ENCODE results near the gene CFAP65.

CFAP65 gene

DNA sequence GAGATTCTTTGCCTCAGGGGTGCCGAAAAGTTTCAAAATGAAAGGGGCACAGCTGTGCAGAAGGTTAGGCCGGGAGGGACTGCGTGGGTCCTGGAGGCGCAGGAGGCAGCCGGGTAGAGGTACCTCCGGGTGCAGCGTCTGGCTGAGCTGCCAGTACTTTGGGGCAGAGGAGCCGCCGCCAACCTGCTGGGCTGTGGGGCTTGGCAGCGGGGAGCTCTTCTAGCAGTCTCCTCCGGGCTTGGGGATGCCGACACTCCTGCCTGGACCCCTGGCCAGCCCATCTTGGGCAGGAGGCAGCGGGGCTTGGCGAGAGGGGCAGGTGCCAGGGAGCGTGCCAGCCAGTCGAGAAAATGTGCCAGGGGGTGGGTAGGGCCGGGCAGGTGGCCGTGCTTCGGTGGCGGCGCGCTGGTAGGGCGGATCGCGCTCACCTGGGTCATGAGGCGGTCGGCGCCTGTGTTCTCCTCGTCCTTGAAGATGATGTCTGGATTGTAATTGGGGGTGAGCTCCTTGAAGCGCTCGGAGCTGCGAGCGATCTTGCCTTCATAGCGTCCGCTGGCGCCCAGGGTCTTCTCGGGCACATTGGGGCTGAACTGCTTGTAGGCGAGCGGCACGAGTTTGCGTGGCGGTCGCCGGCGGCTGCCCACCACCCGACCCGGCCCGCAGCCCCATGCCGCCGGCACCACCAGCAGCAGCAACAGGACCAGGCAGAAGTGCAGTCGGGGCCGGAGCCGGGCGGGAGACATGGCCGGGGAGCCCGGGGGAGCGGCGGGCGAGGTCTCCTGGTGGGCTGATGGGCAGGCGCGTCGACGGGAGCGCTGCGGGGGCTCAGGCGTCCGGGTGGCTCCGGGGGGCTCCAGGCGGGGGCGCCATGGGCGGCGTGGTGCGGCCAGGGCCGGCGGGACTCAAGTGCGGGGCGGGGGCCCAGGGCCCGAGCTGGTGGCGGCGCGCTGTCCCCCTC is 18.7 kb upstream of the CFAP65 start:
- WGBS, 2 experiments (ENCODE audit: insufficient coverage in 2 of 2) = 5 to 8% methylated on average over 47 to 60 of the region's 81 CpGs
- Histone ChIP-seq H3K36me3 (ENCODE audit: control insufficient read depth, insufficient read depth, low read length) (no peaks in the 10 kb centered on the region), H3K4me1 (ENCODE audit: control insufficient read depth, insufficient read depth, low read length, poor library complexity, severe bottlenecking) (peaks cover 12% of the 10 kb centered on the region), H3K4me3 (ENCODE audit: extremely low read depth, insufficient read depth, low read length, poor library complexity, severe bottlenecking) (no peak overlapping the region), H3K9me3 (ENCODE audit: control insufficient read depth, low read length) (no peaks in the 10 kb centered on the region), H3K27ac (ENCODE audit: low read depth, low read length, severe bottlenecking) (no peak overlapping the region)

DNA sequence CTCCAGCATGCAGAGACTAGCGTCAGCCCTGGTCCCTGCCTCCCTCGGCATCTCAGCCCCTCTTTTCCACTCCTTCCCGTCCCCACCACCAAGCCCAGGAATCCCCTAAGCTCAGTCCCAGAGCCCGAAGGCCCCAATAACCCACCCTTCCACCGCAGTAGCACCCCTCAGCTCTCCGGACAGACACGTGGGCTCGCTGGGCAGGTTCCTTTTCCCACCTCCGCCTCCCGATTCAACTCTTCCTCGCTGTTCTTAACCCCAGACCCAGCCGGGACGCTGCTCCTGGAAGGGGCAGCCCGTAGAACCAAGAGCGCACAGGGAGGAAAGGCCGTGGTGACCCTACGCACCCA is 18.0 kb upstream of the CFAP65 start:
- Histone ChIP-seq H3K36me3 (ENCODE audit: control insufficient read depth, insufficient read depth, low read length) (no peaks in the 10 kb centered on the region), H3K4me1 (ENCODE audit: control insufficient read depth, insufficient read depth, low read length, poor library complexity, severe bottlenecking) (peaks cover 12% of the 10 kb centered on the region), H3K4me3 (ENCODE audit: extremely low read depth, insufficient read depth, low read length, poor library complexity, severe bottlenecking) (no peak overlapping the region), H3K27ac (ENCODE audit: low read depth, low read length, severe bottlenecking) (no peak overlapping the region), H3K9me3 (ENCODE audit: control insufficient read depth, low read length) (no peaks in the 10 kb centered on the region)
- 11 to 14% methylated on average over 14 to 15 of the region's 17 CpGs for WGBS, 2 experiments (ENCODE audit: insufficient coverage in 2 of 2)

DNA sequence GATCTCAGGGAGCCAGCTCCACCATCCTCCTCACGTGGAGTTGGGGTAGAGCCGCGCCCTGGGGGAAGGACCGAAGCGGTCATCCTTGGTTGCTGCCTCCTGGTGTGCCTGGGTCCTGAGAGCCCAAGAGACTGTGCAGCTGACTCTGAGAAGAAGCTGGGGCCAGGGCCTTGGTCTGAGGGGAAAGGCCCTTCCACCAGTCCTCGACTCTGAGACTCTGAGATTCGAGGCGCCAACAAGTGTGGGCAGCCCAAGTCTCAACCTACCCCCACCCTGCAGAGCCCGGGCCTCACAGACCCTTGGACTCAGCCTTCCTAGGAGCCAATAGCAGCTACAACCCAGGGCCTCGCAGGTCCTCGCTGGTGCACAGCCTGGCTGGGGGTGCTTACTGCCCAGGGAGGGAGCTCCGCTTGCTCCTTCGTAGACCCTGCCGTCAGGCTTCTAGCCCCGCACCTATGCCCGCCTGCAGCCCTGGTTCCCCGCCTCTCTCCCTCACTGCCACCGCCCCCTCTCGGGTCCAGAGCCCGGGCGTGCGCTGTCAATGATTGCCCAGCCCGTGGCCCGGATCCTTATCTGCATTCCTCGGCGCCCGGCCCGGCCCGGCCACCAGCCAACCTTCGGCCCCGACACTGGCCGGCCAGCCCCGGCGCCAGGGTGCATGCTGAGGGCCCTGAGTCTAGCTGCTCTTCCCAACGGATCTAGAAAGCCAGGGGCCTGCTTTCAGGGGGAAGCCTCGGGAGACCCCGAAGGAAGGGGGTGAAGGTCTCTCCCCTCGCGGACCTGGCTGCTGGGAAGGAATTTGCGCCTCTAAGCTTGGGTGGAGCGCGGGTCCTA is 17.4 kb upstream of the CFAP65 start:
- 11 to 12% methylated on average over 38 to 39 of the region's 42 CpGs for WGBS, 2 experiments (ENCODE audit: insufficient coverage in 2 of 2)
- H3K27ac ChIP-seq (ENCODE audit: low read depth, low read length, severe bottlenecking) = no peak overlapping the region
- no peak overlapping the region for H3K4me3 ChIP-seq (ENCODE audit: extremely low read depth, insufficient read depth, low read length, poor library complexity, severe bottlenecking)
- no peaks in the 10 kb centered on the region for H3K36me3 ChIP-seq (ENCODE audit: control insufficient read depth, insufficient read depth, low read length)
- H3K4me1 ChIP-seq (ENCODE audit: control insufficient read depth, insufficient read depth, low read length, poor library complexity, severe bottlenecking) = peaks cover 12% of the 10 kb centered on the region
- no peaks in the 10 kb centered on the region for H3K9me3 ChIP-seq (ENCODE audit: control insufficient read depth, low read length)

GRCh38 chr2:219057709-219058540 is 16.6 kb upstream of the CFAP65 start:
- H3K36me3 ChIP-seq (ENCODE audit: control insufficient read depth, insufficient read depth, low read length) = no peaks in the 10 kb centered on the region
- no peak overlapping the region for H3K27ac ChIP-seq (ENCODE audit: low read depth, low read length, severe bottlenecking)
- no peak overlapping the region for H3K4me3 ChIP-seq (ENCODE audit: extremely low read depth, insufficient read depth, low read length, poor library complexity, severe bottlenecking)
- H3K9me3 ChIP-seq (ENCODE audit: control insufficient read depth, low read length) = no peaks in the 10 kb centered on the region
- 5 to 6% methylated on average over 39 to 45 of the region's 52 CpGs for WGBS, 2 experiments (ENCODE audit: insufficient coverage in 2 of 2)
- peaks cover 12% of the 10 kb centered on the region for H3K4me1 ChIP-seq (ENCODE audit: control insufficient read depth, insufficient read depth, low read length, poor library complexity, severe bottlenecking)

- Histone ChIP-seq H3K36me3 (ENCODE audit: control insufficient read depth, insufficient read depth, low read length) (no peaks in the 10 kb centered on the region), H3K4me3 (ENCODE audit: extremely low read depth, insufficient read depth, low read length, poor library complexity, severe bottlenecking) (no peak overlapping the region), H3K4me1 (ENCODE audit: control insufficient read depth, insufficient read depth, low read length, poor library complexity, severe bottlenecking) (peaks cover 12% of the 10 kb centered on the region), H3K27ac (ENCODE audit: low read depth, low read length, severe bottlenecking) (no peak overlapping the region), H3K9me3 (ENCODE audit: control insufficient read depth, low read length) (no peaks in the 10 kb centered on the region)
- WGBS, 2 experiments (ENCODE audit: insufficient coverage in 2 of 2) = 11 to 14% methylated on average over 33 to 39 of the region's 40 CpGs
Measured at GRCh38 chr2:219056896-219057708, 15.8 kb upstream of the CFAP65 start.

DNA sequence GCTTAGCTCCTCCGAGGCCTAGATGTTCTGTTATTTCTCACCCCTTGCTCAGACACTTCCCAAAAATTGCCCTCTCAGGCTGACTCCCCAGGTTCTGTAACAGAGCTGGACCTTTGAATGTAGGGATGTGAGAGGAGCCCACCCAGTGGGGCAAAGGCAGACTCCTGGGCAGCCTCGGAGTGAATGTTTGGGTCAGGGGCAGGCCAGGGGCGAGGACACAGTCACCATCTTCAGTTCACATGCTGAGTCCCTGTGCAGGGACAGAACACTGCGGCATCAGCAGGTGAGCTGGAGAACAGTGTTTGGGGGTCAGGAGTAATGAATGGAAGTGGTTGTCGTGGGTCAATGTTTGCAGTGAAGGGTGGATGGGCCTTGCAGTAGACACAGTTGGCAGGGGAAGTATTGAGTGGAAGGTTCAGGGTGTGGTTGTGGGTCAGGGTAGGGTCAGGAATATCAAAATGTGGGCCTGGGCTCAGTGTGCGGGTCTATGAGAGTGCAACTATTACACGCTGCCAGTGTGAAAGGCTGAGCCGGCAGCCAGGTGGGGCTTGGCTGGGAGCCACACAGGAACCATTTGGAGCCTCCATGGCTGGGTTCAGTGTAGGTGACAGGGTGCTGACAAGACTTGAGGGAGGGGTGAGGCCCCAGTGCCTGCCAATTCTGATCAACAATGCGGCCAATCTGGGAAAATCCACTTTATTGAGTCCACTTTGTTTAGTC is 15.0 kb upstream of the CFAP65 start:
- H3K27ac ChIP-seq (ENCODE audit: low read depth, low read length, severe bottlenecking) = no peak overlapping the region
- no peaks in the 10 kb centered on the region for H3K9me3 ChIP-seq (ENCODE audit: control insufficient read depth, low read length)
- WGBS, 2 experiments (ENCODE audit: insufficient coverage in 2 of 2) = 83 to 86% methylated on average over 8 of the region's 9 CpGs

DNA sequence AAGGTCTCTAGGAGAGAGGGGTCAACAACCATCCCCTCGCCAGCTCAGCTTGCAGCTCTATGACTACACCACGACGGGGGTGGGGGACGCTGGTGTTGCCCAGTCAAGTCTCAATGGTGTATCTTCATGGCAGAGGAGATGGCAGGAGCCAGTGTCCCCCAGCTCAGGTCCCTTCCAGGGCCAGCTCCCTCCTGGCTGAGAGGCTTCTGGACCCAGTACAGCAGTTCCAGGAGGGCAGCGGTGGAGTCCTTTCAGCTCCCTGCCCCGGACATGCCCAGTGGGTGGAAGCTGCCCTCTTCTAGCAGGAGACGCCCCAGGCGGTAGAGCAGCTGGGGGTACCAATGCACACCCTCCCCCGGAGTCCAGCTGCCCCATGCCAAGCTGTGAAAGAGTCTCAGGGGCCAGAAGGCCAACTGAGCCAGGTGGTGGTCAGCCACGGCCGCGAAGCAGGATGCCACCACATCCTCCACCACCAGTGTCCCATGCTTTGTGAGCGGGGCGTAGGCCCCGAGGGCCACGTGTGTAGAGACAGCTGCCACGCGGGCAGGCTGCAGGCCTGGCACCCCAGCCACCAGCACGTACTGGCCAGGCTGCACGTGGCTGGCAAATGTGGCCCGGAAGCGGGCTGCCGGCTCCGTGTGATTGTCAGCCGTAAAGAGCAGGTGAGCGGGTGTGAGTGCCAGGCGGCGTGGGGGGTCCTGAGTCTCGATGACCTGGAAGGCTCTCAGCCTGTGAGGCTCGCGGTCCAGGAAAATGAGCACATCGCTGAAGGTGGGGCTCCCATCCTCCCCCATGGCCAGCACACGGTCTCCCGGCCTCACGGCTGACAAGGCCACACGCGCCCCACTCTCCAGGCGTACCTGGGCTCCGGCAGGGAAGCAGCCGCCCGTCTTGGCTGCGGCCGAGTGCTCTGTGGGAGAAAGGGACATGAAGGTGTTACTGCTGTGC is 13.9 kb upstream of the CFAP65 start:
- 90 to 91% methylated on average over 36 to 41 of the region's 43 CpGs for WGBS, 2 experiments (ENCODE audit: insufficient coverage in 2 of 2)
- Histone ChIP-seq H3K4me1 (ENCODE audit: control insufficient read depth, insufficient read depth, low read length, poor library complexity, severe bottlenecking) (peaks cover 10% of the 10 kb centered on the region), H3K4me3 (ENCODE audit: extremely low read depth, insufficient read depth, low read length, poor library complexity, severe bottlenecking) (no peak overlapping the region), H3K27ac (ENCODE audit: low read depth, low read length, severe bottlenecking) (no peak overlapping the region), H3K9me3 (ENCODE audit: control insufficient read depth, low read length) (no peaks in the 10 kb centered on the region), H3K36me3 (ENCODE audit: control insufficient read depth, insufficient read depth, low read length) (no peaks in the 10 kb centered on the region)

More for the DNA sequence above, 15.0 kb upstream of the CFAP65 start:
- H3K36me3 ChIP-seq (ENCODE audit: control insufficient read depth, insufficient read depth, low read length) = no peaks in the 10 kb centered on the region
- H3K4me3 ChIP-seq (ENCODE audit: extremely low read depth, insufficient read depth, low read length, poor library complexity, severe bottlenecking) = no peak overlapping the region
- peaks cover 12% of the 10 kb centered on the region for H3K4me1 ChIP-seq (ENCODE audit: control insufficient read depth, insufficient read depth, low read length, poor library complexity, severe bottlenecking)

DNA sequence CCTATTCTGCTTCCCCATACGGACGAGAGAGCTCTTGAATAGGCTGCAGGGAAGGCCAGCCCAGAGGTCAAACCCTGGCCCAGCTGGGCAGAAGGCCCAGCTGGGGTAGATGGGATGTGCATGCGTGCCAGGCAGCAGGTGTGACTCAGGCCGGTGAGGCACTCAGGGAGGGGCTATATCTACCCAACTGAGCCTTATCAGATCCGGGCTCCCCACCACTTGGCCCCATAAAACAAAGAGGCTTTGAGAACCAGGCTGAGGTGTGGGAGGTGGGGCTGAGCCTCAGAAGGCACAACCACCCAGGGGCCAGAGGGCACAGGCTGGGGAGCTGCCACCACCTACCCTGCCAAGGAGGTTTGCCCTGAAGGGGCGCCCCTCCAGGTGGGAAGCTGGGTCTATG is 8.0 kb upstream of the CFAP65 start:
- Histone ChIP-seq H3K27ac (ENCODE audit: low read depth, low read length, severe bottlenecking) (no peak overlapping the region), H3K4me1 (ENCODE audit: control insufficient read depth, insufficient read depth, low read length, poor library complexity, severe bottlenecking) (no peaks in the 10 kb centered on the region), H3K9me3 (ENCODE audit: control insufficient read depth, low read length) (no peaks in the 10 kb centered on the region), H3K4me3 (ENCODE audit: extremely low read depth, insufficient read depth, low read length, poor library complexity, severe bottlenecking) (no peak overlapping the region), H3K36me3 (ENCODE audit: control insufficient read depth, insufficient read depth, low read length) (no peaks in the 10 kb centered on the region)
- 80 to 83% methylated on average over 4 of the region's 6 CpGs for WGBS, 2 experiments (ENCODE audit: insufficient coverage in 2 of 2)
